ENCODE results near the gene KBTBD2. TPM values are rescaled to one million over a fixed set of nuclear protein-coding genes. Genes with fewer than 3 reads are reported as not detected.
"Not testable (repeated sequence)": the region's sequence is repeated elsewhere in the genome, so short reads cannot be mapped to it uniquely, and the experiment has no call there.

KBTBD2 gene
- total RNA-seq, 1 experiment from 2014 or later: 56.7 TPM

DNA sequence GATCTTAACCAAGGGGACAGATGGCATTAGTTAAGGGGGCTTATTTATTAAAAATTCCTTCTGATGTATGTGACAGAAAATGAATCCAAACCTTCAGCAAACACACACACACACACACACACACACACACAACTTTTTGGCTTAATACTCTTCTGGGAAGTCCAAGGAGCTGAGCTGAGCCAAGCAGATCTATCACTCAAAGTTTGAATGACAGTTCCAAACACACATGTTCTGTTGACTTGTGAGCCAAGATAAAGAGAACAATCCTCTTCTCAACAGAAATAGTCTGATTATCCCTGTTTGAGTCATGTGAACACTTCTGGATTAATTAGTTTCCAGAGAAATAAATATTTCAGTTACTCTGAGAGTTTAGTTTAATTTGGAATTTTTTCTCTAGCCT is 31.5 kb downstream of the KBTBD2 start:
- no peak overlapping the region for H3K27ac ChIP-seq
- no peaks in the 10 kb centered on the region for H3K36me3 ChIP-seq (ENCODE audit: low read depth)
- no peaks in the 10 kb centered on the region for H3K9me3 ChIP-seq (ENCODE audit: insufficient read depth, low read depth)
- no peak overlapping the region for H2AFZ ChIP-seq
- ChIA-PET POLR2A (ENCODE audit: unreplicated experiment) (no interaction called here), CTCF (no interaction called here)
- BruUV-seq (replicated peaks): no TSS peak
- no peak overlapping the region for H3K4me3 ChIP-seq
- no peaks in the 10 kb centered on the region for H3F3A ChIP-seq (ENCODE audit: insufficient read depth, low read depth)
- TF ChIP-seq, protein P1, sequence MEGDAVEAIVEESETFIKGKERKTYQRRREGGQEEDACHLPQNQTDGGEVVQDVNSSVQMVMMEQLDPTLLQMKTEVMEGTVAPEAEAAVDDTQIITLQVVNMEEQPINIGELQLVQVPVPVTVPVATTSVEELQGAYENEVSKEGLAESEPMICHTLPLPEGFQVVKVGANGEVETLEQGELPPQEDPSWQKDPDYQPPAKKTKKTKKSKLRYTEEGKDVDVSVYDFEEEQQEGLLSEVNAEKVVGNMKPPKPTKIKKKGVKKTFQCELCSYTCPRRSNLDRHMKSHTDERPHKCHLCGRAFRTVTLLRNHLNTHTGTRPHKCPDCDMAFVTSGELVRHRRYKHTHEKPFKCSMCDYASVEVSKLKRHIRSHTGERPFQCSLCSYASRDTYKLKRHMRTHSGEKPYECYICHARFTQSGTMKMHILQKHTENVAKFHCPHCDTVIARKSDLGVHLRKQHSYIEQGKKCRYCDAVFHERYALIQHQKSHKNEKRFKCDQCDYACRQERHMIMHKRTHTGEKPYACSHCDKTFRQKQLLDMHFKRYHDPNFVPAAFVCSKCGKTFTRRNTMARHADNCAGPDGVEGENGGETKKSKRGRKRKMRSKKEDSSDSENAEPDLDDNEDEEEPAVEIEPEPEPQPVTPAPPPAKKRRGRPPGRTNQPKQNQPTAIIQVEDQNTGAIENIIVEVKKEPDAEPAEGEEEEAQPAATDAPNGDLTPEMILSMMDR (conservative IDR thresholded peaks at IDR 0.05): no peak
- no peak for TF ChIP-seq EZH2 (IDR thresholded peaks at IDR 0.05; ENCODE audit: low read depth)
- intact Hi-C loops (cut with micrococcal nuclease; ENCODE audit: unreplicated experiment): no loop called here
- no peaks in the 10 kb centered on the region for H3K27me3 ChIP-seq (ENCODE audit: insufficient read depth, low read depth)
- no peak overlapping the region for H3K4me2 ChIP-seq
- no peaks in the 10 kb centered on the region for H4K20me1 ChIP-seq (ENCODE audit: insufficient read depth)
- H3K9me2 ChIP-seq (ENCODE audit: insufficient read depth): no peaks in the 10 kb centered on the region
- no peak for DNase-seq
- H3K79me2 ChIP-seq (ENCODE audit: low read depth): no peaks in the 10 kb centered on the region
- no peaks in the 10 kb centered on the region for H3K4me1 ChIP-seq (replicated peaks; ENCODE audit: insufficient read depth)

DNA sequence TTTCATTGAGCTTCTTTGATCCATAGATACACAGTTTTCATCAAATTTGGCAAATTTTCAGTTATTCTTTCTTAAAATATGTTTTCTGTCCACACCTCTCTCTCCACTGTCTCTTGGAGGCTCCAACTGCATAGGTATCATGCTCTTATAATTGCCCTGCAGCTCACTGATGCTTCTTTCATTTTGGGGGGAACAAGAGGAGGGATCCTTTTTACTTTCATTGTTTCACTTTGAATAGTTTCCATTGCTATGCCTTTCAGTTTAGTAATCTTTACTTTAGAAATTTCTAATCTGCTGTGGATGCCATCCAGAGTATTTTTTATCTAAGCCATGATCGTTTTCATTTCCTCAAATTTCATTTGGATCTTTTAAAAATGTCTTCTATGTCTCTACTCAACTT is 32.9 kb downstream of the KBTBD2 start:
- H3K36me3 ChIP-seq (ENCODE audit: low read depth): no peaks in the 10 kb centered on the region
- no peaks in the 10 kb centered on the region for H3K9me3 ChIP-seq (ENCODE audit: insufficient read depth, low read depth)
- no peaks in the 10 kb centered on the region for H3F3A ChIP-seq (ENCODE audit: insufficient read depth, low read depth)
- no peaks in the 10 kb centered on the region for H3K27me3 ChIP-seq (ENCODE audit: insufficient read depth, low read depth)
- H3K79me2 ChIP-seq (ENCODE audit: low read depth): no peaks in the 10 kb centered on the region
- DNase-seq: no peak
- TF ChIP-seq EZH2 (IDR thresholded peaks at IDR 0.05; ENCODE audit: low read depth): no peak
- H3K9me2 ChIP-seq (ENCODE audit: insufficient read depth): no peaks in the 10 kb centered on the region
- intact Hi-C loops (cut with micrococcal nuclease; ENCODE audit: unreplicated experiment): no loop called here
- ChIA-PET POLR2A (ENCODE audit: unreplicated experiment) (interaction anchor here (0.6 kb wide), 1 partner anchor 21 kb away, joined by 5 read pairs; no protein-coding TSS in a partner anchor), CTCF (no interaction called here)
- H3K4me2 ChIP-seq: no peak overlapping the region
- H3K4me1 ChIP-seq (replicated peaks; ENCODE audit: insufficient read depth): no peaks in the 10 kb centered on the region
- H2AFZ ChIP-seq: no peak overlapping the region
- H4K20me1 ChIP-seq (ENCODE audit: insufficient read depth): no peaks in the 10 kb centered on the region
- H3K4me3 ChIP-seq: no peak overlapping the region
- H3K27ac ChIP-seq: no peak overlapping the region
- BruUV-seq (replicated peaks): no TSS peak

DNA sequence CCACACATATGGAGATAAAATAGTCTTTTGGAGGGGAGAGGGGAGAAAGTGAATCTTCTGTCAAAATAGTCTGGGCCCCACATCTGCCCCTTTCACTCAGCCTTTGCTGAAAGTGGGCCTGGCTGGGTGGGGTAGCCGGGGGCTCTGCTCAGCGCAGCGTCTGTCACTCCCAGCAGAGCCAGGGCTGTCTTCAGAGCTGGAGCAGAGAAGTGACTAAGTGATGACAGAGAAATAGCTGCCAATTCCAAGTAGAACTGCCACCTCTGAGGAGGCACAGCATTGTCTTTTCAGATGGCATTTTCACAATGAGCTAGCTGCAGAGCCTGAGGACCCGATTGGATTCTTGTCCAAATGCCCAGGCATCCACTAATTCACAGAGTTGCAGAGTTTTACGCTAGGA is 34.5 kb downstream of the KBTBD2 start:
- DNase-seq; H3K4me2 ChIP-seq; intact Hi-C loops (cut with micrococcal nuclease; ENCODE audit: unreplicated experiment); H3K4me1 ChIP-seq (replicated peaks; ENCODE audit: insufficient read depth); H3K36me3 ChIP-seq (ENCODE audit: low read depth); H3K9me3 ChIP-seq (ENCODE audit: insufficient read depth, low read depth); BruUV-seq (replicated peaks); H2AFZ ChIP-seq; H3F3A ChIP-seq (ENCODE audit: insufficient read depth, low read depth); H3K27ac ChIP-seq; POLR2A ChIA-PET (ENCODE audit: unreplicated experiment); H3K27me3 ChIP-seq (ENCODE audit: insufficient read depth, low read depth); H3K79me2 ChIP-seq (ENCODE audit: low read depth); H3K9me2 ChIP-seq (ENCODE audit: insufficient read depth); H3K4me3 ChIP-seq; CTCF ChIA-PET; H4K20me1 ChIP-seq (ENCODE audit: insufficient read depth): not testable (repeated sequence)

DNA sequence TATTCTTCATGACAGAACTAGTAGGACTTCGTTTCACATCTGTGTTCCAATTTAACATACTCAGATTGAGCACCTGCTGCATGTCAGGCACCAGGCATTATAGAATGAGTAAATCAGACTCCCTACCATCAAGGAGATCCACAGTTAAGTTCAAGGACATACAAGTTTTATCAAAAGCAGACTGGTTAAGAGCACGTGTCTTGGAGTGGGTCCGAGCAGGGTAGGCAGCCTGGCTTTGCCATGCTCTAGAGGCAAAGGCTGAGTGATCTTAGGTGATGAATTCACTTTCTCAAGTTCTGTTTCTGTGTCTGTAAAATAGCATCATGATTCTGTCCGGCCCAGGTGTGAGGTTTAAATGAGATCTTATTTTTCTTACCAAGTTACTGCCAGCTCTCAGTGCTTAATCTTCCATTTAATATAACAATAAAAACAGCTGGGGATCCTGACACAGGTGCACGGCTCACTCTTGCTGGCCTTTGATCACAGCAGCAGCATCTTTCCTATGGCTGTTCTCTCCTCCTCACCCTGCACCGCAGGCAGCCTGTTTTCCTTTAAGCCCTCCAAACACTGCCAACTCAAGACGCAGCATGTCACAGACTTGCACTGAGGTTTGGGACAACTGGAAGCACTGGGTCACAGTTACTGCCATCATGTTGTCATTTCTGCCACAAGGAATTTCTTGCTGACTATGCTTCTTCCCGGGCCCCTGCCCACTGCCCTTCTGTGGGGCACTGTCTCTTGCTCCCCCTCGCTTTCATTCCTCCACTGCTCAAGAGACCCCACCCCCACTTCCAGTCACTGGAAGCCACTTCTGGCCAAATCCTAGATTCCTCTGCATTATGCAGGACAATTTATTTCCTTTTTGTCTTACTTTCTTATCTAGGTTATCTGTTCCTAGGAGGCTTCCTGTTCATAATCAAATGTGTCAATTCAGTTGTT is 35.5 kb downstream of the KBTBD2 start:
- CTCF ChIA-PET; intact Hi-C loops (cut with micrococcal nuclease; ENCODE audit: unreplicated experiment); BruUV-seq (replicated peaks): not testable (repeated sequence)

DNA sequence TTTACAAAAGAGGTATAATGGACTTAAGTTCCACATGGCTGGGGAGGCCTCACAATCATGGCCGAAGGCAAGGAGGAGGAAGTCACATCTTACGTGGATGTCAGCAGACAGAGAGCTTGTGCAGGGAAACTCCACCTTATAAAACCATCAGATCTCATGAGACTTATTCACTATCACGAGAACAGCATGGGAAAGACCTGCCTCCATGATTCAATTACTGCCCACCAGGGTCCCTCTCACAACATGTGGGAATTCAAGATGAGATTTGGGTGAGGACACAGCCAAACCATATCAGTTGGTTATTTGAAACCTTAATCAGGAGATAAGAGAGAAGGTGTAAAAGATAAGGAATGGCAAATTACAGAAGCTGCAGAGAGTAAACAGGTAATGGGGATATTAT is 40.9 kb downstream of the KBTBD2 start:
- H3K27ac ChIP-seq; H3K4me3 ChIP-seq; intact Hi-C loops (cut with micrococcal nuclease; ENCODE audit: unreplicated experiment); H3K36me3 ChIP-seq (ENCODE audit: low read depth); CTCF ChIA-PET; BruUV-seq (replicated peaks); H3K79me2 ChIP-seq (ENCODE audit: low read depth); DNase-seq; H3K9me3 ChIP-seq (ENCODE audit: insufficient read depth, low read depth); H3K9me2 ChIP-seq (ENCODE audit: insufficient read depth); H3F3A ChIP-seq (ENCODE audit: insufficient read depth, low read depth); H4K20me1 ChIP-seq (ENCODE audit: insufficient read depth); H3K4me1 ChIP-seq (replicated peaks; ENCODE audit: insufficient read depth); H2AFZ ChIP-seq; H3K4me2 ChIP-seq; H3K27me3 ChIP-seq (ENCODE audit: insufficient read depth, low read depth): not testable (repeated sequence)
- POLR2A ChIA-PET (ENCODE audit: unreplicated experiment): interaction anchor here (0.7 kb wide), 1 partner anchor 242 kb away, joined by 3 read pairs; no protein-coding TSS in a partner anchor

More for the DNA sequence above, 35.5 kb downstream of the KBTBD2 start:
- H3K79me2 ChIP-seq (ENCODE audit: low read depth); H2AFZ ChIP-seq; H3K27me3 ChIP-seq (ENCODE audit: insufficient read depth, low read depth); H4K20me1 ChIP-seq (ENCODE audit: insufficient read depth); H3K36me3 ChIP-seq (ENCODE audit: low read depth); H3K9me3 ChIP-seq (ENCODE audit: insufficient read depth, low read depth); POLR2A ChIA-PET (ENCODE audit: unreplicated experiment); H3K4me2 ChIP-seq; H3K4me1 ChIP-seq (replicated peaks; ENCODE audit: insufficient read depth); H3K4me3 ChIP-seq; DNase-seq; H3K9me2 ChIP-seq (ENCODE audit: insufficient read depth); H3K27ac ChIP-seq; H3F3A ChIP-seq (ENCODE audit: insufficient read depth, low read depth): not testable (repeated sequence)

DNA sequence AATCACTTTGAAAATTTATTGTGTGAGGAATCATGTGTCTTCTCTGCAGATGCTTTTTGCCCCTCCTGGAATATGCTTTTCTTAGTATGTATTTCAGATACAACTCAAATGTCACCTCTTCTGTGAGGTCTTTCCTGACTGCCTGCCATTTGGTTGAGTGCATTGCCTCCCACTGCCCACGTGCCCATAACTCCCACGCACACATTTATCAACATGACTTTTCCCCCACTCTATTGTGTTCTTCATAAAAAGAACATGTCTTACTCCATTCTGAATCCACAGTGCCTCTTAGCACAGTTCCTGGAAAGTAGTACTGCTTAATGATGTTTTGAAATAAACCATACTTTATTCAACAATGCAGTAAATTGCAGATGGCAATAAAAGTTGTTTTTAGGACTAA is 42.9 kb downstream of the KBTBD2 start:
- H3K27me3 ChIP-seq (ENCODE audit: insufficient read depth, low read depth); H3K4me1 ChIP-seq (replicated peaks; ENCODE audit: insufficient read depth); H3K4me3 ChIP-seq; H2AFZ ChIP-seq; POLR2A ChIA-PET (ENCODE audit: unreplicated experiment); DNase-seq; H3K79me2 ChIP-seq (ENCODE audit: low read depth); H3K9me3 ChIP-seq (ENCODE audit: insufficient read depth, low read depth); H3F3A ChIP-seq (ENCODE audit: insufficient read depth, low read depth); H4K20me1 ChIP-seq (ENCODE audit: insufficient read depth); BruUV-seq (replicated peaks); H3K4me2 ChIP-seq; H3K27ac ChIP-seq; H3K9me2 ChIP-seq (ENCODE audit: insufficient read depth); CTCF ChIA-PET; H3K36me3 ChIP-seq (ENCODE audit: low read depth): not testable (repeated sequence)
- intact Hi-C loops (cut with micrococcal nuclease; ENCODE audit: unreplicated experiment): loop anchor here (5.0 kb wide), 1 partner anchor 259 kb away; the partner anchor contains the start of gene RP9
